Endothelial cell of hepatic sinusoid (primary cell): ENCODE measurements around the gene RPRD1B.

Experiments used
- in situ Hi-C: cut with HindIII; loops from 2 replicates; pipeline ENCODE4 v1.10.0; 2017; ENCODE audit warnings: low sequenced_read_pairs

RPRD1B gene

DNA sequence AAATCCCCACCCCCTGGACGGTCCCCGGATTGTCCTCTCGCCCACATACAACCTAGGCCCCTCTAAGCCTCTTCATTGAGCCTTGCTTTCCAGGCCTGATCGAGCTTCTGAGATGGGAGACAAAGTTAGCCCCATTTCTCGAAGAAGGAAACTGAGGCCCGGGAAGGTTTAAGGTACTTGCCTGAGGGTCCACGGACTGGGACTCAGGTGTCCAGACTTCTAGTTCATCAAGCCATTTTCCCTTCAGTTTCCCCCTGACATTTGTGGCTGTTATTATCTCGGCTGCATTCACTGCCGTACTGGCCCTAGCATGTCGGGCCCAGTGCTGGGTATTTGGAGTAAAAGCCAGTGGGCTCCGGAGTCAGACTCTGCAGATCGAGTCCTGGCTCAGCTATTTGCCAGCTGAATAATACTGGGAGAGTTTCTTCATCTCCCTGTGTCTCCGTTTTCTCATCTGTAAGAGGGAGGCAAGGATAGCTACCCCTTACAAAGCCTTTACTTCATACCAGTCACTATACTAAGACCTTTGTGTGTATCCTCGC, 633 bp downstream of the RPRD1B start:
- in situ Hi-C loops = no loop called here

DNA sequence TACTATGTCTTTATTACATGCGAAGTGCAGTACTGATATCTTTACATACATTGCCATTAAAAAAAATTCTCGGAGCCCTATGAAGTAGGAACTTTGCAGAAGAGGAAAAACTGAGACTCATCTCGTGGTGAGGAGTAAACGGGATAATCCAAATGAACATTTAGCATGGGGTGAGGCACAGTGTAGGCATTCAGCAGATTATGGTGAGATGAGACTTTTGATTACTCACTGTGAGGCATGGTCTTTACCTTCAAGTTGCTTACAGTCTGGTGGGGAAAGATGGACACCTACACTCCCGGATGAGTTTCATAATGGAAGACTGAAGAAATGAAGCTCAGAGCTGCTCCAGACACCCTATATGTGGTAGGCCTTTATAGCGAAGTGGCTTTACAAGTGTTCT, 1.4 kb downstream of the RPRD1B start:
- in situ Hi-C loops = no loop called here

DNA sequence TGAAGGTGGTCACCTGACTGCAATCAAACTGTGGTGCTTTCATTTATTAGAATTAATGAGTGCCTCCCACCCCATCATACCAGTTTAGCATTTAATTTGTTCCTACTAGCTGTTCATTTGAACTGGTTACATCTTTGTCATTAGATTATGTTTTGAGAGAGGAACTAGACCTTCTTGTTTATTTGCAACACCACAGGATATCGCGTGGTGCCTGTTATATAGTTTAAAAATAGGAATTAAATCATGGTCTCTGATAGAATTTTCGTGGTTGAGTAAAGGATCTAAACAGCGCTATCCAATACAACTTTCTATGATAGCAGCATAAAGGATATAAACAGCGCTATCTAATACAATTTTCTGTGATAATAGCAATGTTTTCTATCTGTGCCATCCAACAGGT, 2.8 kb downstream of the RPRD1B start:
- in situ Hi-C loops = no loop called here

DNA sequence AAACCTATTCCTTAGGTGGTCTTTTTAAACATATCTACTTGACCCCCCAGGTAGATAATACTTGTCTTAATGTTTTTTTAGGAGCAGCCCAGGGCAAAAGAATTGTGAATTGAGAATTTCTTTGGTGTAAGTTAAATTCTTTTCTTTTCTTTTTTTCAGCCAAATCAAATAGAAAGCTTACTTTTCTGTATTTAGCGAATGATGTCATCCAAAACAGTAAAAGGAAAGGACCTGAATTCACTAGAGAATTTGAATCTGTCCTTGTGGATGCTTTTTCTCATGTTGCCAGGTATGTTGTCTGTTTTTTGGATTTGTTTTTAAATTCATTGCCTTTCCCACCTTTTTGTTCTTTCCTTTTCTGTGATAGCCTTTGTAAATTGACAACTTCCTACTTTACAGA, 6.7 kb downstream of the RPRD1B start:
- in situ Hi-C loops = loop anchor here (5.0 kb wide), 1 partner anchor 48 kb away; no protein-coding TSS in a partner anchor

DNA sequence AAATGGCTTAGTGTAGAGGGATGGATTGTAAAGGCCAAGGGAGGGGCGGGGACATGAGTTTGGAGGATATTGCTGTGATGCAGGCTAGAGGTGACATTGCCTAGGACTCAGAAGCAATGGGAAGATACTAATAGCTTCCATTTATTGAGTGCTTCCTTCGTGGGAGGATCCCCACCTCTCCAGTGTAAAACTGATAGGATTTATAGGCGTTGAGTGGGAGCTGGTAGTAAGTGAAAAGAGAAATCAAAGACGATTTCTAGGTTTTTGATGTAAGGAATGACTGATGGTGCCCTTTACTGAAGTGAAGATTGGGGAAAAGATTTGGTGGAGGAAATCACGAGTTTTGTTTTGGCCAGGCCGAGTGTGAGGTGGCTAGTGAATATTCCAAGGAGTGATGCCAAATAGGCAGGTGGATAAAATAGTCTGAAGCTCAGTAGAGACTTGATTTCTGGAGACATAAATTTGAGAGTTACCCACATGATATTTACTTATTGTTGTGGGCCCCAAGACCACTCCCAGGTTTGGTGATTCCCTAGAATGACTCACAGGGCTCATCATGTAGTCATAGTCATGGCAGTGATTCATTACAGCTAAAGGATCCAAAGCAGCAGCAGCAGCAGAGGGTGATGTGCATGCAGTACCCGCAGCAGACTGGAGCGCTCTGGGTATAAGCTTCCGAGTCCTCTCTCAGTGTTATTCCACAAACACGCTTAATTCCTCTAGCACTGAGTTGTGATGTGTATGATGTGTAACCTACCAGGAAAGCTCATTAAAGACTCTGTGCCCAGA, 10.2 kb downstream of the RPRD1B start:
- in situ Hi-C loops = loop anchor here (5.0 kb wide), 1 partner anchor 51 kb away; no protein-coding TSS in a partner anchor

DNA sequence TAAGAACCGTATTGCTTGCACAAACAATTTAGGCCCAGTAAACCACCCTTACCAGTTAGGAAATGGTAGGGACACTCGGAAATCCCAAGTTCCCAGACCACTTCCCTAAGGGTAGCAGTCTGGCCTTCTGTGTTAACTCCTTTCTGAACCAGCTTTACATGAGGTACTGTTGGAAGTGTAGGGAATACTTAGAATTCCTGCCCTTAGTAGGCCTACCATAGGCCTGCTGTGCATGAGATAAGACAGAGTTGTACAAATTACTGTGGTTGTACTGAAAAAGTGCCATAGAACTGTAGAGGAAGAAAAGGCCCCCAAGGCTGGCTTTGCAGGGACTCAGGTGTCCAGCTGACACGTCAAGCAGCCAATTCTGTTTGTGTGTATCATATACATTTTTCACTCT, 11.1 kb downstream of the RPRD1B start:
- in situ Hi-C loops = loop anchor here (5.0 kb wide), 1 partner anchor 52 kb away; no protein-coding TSS in a partner anchor

DNA sequence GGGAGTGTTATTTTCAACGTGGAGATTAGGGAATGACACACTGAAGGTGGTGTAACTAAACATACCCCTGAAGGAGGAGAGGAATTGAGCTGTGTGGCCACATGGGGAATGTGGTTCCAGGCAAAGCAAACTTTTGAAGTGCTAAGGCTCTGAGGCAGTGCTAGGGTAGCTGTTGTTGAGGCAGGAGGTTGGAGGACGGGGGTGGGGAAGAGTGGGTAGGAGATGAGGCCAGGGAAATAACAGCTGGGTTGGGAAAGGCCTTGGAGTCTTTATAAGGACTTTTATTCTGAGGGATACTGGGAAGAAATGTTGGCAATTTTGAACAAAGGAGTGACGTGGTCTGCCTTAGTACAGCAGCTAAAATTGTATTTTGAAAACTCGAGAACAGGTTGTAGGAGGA, 13.0 kb downstream of the RPRD1B start:
- in situ Hi-C loops = no loop called here

DNA sequence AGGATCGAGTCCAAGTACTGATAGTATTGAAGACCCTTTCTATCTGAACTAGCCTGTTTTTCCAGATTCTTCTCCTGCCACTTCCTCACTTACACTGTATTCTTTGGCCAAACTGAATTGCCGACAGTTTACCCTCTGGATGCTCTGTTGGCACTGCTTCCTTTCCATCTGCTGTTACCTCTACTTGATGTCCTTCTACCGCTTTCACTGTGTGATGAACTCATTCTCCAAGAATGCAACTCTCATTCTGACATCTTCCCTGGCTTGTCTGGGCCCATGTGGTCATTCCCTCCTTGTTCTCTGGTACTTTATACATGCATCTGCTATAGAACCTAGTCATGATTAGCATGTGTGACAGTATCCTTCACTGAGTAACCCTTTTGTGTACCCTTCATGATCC, 16.3 kb downstream of the RPRD1B start:
- in situ Hi-C loops = no loop called here

DNA sequence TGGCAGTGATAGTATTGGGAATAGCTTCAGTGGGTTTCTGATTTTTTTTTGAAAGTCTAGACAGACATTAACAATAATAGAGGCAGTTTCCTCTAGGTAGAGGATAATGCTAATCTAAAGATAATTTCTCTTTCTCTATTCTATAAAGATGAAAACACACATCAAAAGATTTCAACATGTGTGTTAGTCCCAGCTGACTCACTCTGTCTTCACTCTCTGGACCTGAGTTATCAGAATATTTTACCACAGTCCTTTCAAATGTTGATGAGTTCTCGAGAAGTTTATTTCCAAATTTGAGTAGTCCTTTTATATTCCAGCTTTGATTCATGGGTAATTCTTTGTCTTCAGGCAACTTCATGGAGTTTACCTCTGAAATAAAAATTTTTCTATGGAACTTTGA, 17.1 kb downstream of the RPRD1B start:
- in situ Hi-C loops = no loop called here

DNA sequence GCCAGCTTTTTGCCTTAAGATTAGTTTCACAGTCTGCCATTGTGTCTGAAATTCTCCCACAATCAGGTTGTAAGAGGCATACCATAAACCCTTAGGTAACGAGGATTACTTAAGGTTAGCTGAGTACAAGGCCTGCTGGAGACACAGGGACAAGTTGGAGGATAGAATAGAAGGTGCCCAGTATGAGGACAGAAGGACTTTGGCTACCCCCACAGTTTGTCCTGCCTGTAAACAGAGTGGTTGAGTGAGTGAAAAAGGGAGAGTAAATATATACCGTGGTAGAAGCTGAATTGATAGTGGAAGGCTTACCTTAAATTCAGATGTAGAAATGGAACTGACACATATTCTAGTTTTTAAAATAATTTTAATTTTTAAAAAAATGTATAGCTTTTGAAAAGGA, 19.3 kb downstream of the RPRD1B start:
- in situ Hi-C loops = no loop called here

DNA sequence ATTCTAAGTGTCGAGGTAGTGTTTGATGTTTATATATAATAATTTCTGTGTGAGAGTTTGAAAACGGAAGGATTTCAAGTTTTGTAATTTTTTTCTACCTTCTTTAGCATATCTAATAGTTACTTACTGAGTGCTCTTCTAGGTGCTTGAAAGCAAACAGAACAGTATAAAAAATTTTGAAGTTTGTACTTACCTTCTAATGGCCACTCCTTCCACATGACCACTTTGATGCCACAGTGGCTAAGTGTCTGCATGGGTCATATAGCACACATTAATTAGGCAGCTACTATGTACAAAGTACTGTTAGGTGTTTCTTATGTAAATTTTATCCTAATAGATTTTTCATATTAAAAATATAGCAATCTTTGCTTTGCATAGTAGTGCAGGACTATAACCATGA, 21.1 kb downstream of the RPRD1B start:
- in situ Hi-C loops = loop anchor here (5.0 kb wide), 1 partner anchor 113 kb away; the partner anchor contains the start of gene TGM2

DNA sequence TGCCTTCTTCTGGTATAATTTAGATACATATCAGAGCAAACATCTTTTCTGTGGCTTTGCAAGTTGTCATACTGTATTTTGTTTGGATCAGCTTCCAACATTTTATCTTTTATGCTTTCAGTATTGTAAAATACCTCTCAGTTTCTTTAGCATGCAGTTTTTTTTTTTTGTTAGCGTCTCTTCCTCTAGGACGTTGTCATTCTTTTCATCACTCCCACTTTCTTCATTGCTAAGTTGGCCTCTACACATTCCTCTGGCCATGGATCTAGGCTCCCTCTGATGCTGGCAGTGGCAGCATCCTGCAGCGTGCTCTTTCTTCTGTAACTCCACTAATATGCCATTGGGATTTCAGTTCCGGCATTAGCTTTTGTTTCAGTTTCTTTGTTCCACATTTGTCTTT, 21.7 kb downstream of the RPRD1B start:
- in situ Hi-C loops = loop anchor here (5.0 kb wide), 1 partner anchor 112 kb away; the partner anchor contains the start of gene TGM2

DNA sequence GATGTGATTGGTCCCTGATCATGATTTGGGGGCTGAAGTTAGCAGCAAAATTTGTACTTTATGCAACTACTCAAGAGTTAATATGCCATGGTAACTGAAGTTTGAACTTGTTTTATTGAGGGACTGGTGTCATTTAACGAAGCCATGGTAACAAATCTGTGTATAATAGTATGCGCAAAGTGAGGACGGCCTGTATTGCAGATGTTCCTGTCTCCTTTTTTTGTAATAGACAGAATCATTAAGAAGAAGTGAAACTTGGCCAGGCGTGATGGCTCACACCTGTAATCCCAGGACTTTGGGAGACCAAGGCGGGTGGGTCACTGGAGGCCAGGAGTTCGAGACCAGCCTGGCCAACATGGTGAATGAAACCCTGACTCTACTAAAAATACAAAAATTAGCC, 22.3 kb downstream of the RPRD1B start:
- in situ Hi-C loops = loop anchor here (5.0 kb wide), 1 partner anchor 111 kb away; the partner anchor contains the start of gene TGM2

DNA sequence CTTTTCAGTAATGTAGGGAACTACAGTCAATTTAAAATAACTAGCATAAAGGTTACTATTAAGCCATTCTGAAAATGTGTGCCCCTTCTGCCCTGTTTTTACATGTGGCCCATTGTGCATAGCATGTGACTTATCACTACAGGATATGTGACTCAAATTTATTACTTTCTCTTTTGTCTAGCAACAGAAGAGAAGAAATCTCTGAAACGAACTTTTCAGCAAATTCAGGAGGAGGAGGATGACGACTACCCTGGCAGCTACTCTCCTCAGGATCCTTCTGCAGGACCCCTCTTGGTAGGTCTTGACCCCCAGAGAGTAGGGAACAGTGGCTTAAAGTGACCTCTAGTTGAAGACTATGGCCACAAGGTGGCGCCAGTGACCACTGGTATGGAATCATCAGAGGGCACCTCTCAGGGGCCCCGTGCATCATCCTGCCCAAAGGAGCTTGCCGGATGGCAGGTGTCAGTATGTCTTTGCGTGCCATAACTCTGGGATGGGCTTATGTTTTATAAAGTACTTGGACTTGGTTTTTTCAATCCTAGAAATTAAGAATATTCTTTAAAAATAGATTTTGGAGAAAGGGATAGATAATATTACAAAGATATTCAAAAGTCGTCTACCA, 23.9 kb downstream of the RPRD1B start:
- in situ Hi-C loops = loop anchor here (5.0 kb wide), 1 partner anchor 110 kb away; the partner anchor contains the start of gene TGM2

DNA sequence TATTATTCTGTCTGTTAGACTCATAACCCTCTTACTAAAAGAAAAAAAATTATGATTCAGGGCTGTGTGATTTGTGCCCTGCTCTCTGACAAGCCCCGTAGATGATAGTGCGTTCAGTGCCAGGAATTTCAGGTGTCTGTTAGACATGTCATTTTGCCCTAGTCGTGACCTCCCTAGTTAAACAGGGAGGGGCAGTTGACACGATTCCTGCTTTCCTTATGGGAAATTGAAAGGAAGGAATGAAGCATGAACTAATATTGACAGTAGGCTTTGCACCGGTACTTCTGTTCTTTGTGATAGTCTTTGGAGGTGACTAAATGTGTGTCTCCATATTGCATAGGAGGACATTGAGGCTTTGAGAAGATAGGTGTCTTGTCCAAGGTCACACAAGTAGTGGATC, 26.3 kb downstream of the RPRD1B start:
- in situ Hi-C loops = loop anchor here (5.0 kb wide), 1 partner anchor 107 kb away; the partner anchor contains the start of gene TGM2

DNA sequence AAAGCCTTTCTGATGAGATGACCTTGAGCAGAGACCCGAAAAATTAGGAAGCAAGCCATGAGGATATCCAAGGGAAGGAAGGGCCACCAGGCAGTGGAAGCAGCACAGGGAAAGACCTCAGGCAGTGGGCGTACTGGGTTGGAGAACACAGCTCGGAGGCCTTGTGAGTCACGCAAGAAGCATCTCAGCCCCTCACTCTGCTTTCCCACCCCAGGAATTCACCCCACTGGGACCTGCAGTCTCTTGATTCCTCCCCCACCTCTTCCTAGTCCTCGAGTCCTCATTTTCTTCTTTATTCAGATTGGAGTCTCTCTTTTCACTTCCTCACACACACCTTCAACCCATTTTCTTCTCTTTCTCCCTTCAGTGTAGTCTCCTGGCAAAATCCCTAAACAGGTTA, 27.0 kb downstream of the RPRD1B start:
- in situ Hi-C loops = no loop called here

DNA sequence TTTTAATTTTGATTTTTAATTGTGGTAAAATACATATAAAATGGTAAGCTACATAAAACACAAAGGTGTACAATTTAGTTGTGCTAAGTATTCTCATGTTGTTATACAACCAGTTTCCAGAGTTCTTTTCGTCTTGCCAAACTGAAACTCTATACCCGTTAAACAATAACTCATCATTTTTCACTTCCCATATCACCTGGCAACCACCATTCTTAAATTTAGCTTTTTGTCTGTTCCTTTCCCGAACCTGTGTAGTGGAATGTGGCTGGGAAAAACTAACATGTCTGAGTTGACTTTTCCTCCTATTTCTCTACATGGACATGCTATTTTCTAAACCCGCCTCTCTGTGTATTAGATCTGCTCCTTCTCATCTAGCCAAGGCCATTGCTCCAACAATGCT, 27.6 kb downstream of the RPRD1B start:
- in situ Hi-C loops = no loop called here

DNA sequence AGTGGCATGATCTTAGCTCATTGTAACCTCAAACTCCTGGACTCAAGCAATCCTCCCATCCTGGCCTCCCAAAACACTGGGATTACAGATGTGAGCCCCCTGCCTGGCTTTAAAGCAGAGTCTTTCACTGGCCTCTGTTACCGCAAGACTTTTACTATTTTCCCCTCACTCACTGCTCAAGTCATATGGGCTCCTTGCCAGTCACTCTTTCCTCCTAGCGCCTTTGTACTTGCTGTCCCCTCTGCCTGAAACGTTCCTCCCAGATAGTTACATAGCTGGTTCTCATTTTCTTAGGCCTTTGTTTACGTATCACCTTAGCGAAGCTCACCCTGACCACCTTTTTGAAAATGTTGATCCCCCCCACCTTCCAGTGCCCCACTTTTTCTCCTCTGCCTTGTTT, 29.3 kb downstream of the RPRD1B start:
- in situ Hi-C loops = no loop called here

DNA sequence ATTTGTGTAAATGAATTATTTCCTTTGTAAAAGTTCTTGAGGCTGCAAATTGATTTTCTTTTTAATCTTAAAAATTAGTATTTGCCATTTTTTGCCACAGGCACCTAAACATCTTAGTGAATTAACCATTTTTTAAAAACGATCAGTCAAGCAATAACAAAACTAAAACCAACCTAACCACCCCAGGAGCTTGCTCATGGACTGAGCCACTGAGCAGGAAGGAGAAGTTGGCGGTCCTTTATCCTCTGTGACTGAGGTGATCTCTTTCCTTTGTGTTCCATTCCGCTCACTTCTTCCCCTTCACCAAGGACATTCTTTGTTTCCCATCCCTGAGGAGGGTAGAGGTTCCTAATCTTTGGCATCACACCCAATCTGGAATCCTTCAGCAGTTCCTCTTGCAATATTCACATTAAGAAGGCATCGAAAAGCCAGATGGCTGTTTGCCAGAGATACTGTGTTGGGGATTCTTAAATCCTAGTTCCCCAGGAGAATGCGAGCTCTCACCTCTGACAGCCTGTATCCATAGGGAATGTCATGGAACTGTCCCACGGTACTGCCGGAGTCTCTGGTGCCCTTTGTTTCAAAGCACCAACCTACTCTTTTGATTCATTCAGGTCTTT, 30.5 kb downstream of the RPRD1B start:
- in situ Hi-C loops = no loop called here

DNA sequence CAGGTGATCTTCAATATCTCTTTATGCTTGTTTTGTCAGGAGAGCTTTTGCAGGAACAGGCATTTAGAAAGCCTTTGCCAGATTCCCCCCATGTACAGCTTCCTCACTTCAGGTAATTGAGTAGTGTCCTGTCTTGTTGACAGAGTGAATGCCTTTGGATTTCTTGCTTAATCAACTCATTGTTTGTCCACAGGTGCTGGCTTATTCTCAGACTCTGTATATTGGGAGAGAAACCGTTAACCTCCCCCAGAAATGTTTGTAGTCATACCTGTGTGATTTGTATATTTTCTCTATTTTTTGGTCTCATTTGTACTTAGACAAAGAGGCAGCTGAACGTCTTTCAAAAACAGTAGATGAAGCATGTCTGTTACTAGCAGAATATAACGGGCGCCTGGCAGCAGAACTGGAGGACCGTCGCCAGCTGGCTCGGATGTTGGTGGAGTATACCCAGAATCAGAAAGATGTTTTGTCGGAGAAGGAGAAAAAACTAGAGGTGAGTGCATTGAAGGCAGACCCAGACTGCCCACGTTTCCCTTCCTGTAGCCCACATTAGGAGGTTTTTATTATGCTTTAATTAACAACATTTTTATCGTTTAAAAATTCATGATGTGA, 32.3 kb downstream of the RPRD1B start:
- in situ Hi-C loops = no loop called here
